Measurements from ENCODE around the gene FLNB. TPM values are rescaled to one million over a fixed set of nuclear protein-coding genes. Genes with fewer than 3 reads are reported as not detected.

FLNB gene
- total and polyA plus RNA-seq, 8 donors: 85.2 to 152 (median 102) TPM

DNA sequence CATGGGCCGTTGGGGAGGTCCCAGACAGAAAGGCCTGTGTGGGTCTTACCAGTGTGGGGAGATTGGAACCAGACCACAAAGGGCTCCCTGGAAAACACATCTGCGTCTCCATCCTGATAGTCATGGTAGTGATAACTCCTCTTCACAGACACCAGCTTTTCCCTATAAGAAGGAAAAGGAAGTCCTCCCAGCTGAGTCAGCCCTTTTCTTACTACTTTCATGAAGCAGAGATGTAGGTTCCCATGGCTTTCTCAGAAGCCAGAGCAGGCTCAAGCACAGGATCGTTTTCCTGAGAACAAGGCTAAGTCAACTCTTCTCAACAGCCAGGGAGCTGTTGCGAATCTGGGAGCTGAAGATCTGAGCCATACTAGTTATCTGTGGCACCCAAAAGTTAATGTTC is 196.5 kb downstream of the FLNB start:
- no peaks in the 10 kb centered on the region for H3K9me3 ChIP-seq
- no peak overlapping the region for H3K27ac ChIP-seq
- peaks cover 0 to 3% (median 0%) of the 10 kb centered on the region in 3 donors for H3K4me1 ChIP-seq
- DNase-seq (no peak), FAIRE-seq (no peak), ATAC-seq (no peak)
- intact Hi-C loops (cut with DNase I): no loop called here
- TF ChIP-seq, protein P1, sequence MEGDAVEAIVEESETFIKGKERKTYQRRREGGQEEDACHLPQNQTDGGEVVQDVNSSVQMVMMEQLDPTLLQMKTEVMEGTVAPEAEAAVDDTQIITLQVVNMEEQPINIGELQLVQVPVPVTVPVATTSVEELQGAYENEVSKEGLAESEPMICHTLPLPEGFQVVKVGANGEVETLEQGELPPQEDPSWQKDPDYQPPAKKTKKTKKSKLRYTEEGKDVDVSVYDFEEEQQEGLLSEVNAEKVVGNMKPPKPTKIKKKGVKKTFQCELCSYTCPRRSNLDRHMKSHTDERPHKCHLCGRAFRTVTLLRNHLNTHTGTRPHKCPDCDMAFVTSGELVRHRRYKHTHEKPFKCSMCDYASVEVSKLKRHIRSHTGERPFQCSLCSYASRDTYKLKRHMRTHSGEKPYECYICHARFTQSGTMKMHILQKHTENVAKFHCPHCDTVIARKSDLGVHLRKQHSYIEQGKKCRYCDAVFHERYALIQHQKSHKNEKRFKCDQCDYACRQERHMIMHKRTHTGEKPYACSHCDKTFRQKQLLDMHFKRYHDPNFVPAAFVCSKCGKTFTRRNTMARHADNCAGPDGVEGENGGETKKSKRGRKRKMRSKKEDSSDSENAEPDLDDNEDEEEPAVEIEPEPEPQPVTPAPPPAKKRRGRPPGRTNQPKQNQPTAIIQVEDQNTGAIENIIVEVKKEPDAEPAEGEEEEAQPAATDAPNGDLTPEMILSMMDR (IDR thresholded peaks at IDR 0.05): no peak
- 90 to 97% methylated on average over 4 of the region's 4 CpGs for WGBS, 2 donors
- no peaks in the 10 kb centered on the region for H3K36me3 ChIP-seq
- H3K4me3 ChIP-seq: no peak overlapping the region
- H3K27me3 ChIP-seq: no peaks in the 10 kb centered on the region

DNA sequence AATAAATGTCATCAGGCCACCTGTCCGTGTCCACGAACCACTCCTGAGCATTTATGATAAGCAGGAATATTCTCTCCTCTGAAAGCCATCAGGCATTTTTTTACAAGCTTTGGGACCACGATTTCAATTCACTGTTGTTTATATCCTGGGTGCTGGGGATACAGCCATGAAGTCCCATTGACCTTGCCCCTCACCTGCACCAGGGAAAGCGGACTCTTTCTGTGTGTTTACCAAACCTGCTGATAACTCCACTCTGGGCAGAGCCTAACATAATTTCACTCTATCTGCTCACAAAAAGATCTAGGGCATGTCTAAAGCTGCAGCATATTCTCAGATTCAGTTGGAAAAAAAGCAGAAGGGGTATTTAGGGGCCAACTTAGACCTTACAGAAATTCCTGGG is 197.8 kb downstream of the FLNB start:
- ATAC-seq: peak; percentile 54 to 89 (median 78)
- peak in 1 of 6 donors; percentile 19 for DNase-seq
- H3K4me3 ChIP-seq: no peak overlapping the region
- H3K9me3 ChIP-seq: no peaks in the 10 kb centered on the region
- H3K36me3 ChIP-seq: no peaks in the 10 kb centered on the region
- H3K27ac ChIP-seq: no peak overlapping the region
- no peak for FAIRE-seq
- intact Hi-C loops (cut with DNase I): no loop called here
- 34 to 44% methylated on average over 4 of the region's 4 CpGs for WGBS, 2 donors
- H3K27me3 ChIP-seq: no peaks in the 10 kb centered on the region
- H3K4me1 ChIP-seq: peaks cover 0 to 3% (median 0%) of the 10 kb centered on the region in 3 donors
- TF ChIP-seq, protein P1 (IDR thresholded peaks at IDR 0.05): no peak

DNA sequence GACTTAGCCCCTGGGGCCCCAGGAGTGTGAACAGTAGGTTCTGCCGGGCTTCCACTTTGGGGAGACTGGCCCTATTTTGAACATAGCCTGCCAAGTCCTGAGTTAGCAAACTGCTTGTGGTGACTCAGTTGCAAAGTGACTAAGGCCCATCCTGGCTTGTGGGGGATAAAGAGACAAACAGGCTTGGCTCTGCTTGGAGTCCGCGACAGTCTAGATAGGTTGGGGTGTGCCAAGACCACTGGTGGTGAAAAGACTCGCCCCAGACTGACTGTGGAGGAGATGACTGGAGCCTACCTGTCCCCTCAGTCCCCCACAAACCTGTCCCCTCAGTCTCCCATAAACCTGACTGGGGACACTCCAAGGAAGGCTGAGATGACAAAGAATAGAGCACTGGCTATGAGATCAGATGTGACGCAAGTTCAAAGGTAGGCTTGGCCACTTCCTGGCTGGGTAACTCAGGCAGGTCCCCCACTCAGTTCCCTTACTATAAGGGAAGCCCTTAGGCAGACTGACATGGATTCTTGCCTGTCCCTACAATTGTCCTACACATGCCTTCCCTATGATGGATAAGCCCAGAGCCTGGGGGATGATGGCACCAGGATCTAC is 198.3 kb downstream of the FLNB start:
- Histone ChIP-seq H3K27me3 (no peaks in the 10 kb centered on the region), H3K4me3 (no peak overlapping the region), H3K36me3 (no peaks in the 10 kb centered on the region), H3K9me3 (no peaks in the 10 kb centered on the region), H3K4me1 (peaks cover 0 to 3% (median 0%) of the 10 kb centered on the region in 3 donors), H3K27ac (no peak overlapping the region)
- intact Hi-C loops (cut with DNase I): no loop called here
- ATAC-seq: peak; percentile 37 to 61 (median 41)
- no peak for DNase-seq
- 81 to 82% methylated on average over 5 of the region's 5 CpGs for WGBS, 2 donors
- FAIRE-seq: no peak
- TF ChIP-seq, protein P1 (IDR thresholded peaks at IDR 0.05): no peak

DNA sequence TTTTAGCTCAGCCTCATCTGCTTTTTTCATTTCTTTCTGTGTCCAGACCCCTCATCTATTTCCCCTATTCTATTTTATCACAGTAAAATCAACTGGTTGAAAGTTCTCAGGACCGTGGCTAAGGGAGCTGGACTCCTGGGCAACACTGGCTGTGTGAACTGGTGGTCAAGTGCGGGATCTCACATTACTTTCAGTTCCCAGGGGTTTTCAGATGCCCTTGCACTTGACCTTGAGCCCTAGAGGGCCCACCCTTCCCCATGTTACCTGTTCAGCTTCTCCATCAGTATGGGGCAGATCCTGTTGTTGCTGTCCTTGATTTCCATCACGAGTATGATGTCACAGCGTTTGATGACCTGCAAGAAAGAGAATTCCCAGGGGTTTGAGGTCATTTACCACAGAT is 199.7 kb downstream of the FLNB start:
- H3K27ac ChIP-seq: no peak overlapping the region
- H3K4me3 ChIP-seq: no peak overlapping the region
- TF ChIP-seq, protein P1 (IDR thresholded peaks at IDR 0.05): no peak
- FAIRE-seq: no peak
- H3K4me1 ChIP-seq: peaks cover 0 to 3% (median 0%) of the 10 kb centered on the region in 3 donors
- H3K36me3 ChIP-seq: no peaks in the 10 kb centered on the region
- ATAC-seq: no peak
- WGBS, 2 donors: 86 to 88% methylated on average over 4 of the region's 4 CpGs
- H3K27me3 ChIP-seq: no peaks in the 10 kb centered on the region
- intact Hi-C loops (cut with DNase I): no loop called here
- H3K9me3 ChIP-seq: no peaks in the 10 kb centered on the region
- DNase-seq: no peak

DNA sequence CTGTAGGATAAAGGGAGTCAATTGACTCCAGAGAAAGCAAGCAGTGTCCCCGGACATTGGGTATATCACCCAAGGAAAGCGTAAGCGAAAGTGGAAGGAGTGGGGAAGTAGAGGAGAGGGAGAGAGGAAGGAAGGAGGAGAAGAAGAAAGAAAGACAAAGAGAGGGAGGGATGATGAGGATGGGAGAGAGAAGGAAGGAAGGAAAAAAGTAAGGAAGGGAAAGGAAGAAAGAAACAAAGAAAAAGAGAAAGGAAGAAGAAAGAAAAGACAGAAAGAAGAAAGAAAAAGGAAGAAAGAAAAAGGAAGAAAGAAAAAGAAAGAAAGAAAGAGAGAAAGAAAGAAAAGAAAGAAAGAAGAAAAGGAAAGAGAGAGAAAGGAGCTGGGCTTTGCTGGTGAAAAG is 201.7 kb downstream of the FLNB start:
- H3K27me3 ChIP-seq: no peaks in the 10 kb centered on the region
- no peak overlapping the region for H3K4me3 ChIP-seq
- no peak for DNase-seq
- no peaks in the 10 kb centered on the region for H3K36me3 ChIP-seq
- no peak for ATAC-seq
- no peak for FAIRE-seq
- TF ChIP-seq, protein P1 (IDR thresholded peaks at IDR 0.05): no peak
- WGBS, 2 donors: 72 to 84% methylated on average over 3 of the region's 3 CpGs
- H3K9me3 ChIP-seq: no peaks in the 10 kb centered on the region
- peaks cover 0 to 3% (median 0%) of the 10 kb centered on the region in 3 donors for H3K4me1 ChIP-seq
- H3K27ac ChIP-seq: no peak overlapping the region
- intact Hi-C loops (cut with DNase I): no loop called here

All from pancreas (tissue), 10 donors.